ENCODE measurements around the gene LDLRAD4.

- no peak for TF ChIP-seq POLR2AphosphoS5 (IDR thresholded peaks at IDR 0.05; ENCODE audit: low read depth, low read length)
- no peak for TF ChIP-seq CTCF (IDR thresholded peaks at IDR 0.05)
- no peak for TF ChIP-seq TCF12 (IDR thresholded peaks at IDR 0.05)
- no peak for TF ChIP-seq GATA2 (CRISPR knock-in tag; IDR thresholded peaks at IDR 0.05)
- TF ChIP-seq SMC3 (IDR thresholded peaks at IDR 0.05; ENCODE audit: low read depth, low read length) = no peak
- no peak for TF ChIP-seq EZH2phosphoT487 (IDR thresholded peaks at IDR 0.05; ENCODE audit: borderline replicate concordance, low read depth)
- TF ChIP-seq YY1 (IDR thresholded peaks at IDR 0.05; ENCODE audit: low read depth) = no peak
- TF ChIP-seq MAX (IDR thresholded peaks at IDR 0.05; ENCODE audit: low read depth) = no peak
Observed at GRCh38 chr18:13198701-13199100, 19.9 kb upstream of the LDLRAD4 start.

Data from SK-N-SH (cell line).